EH (cell line): Measurements from ENCODE around the gene MAS1.
"Not testable (repeated sequence)": the region's sequence is repeated elsewhere in the genome, so short reads cannot be mapped to it uniquely, and the experiment has no call there.

Experiments used
- DNase-seq: peaks from one replicate; pipeline ENCODE4 v3.0.0-alpha.2; 2015; ENCODE audit warnings: low read depth

MAS1 gene

DNA sequence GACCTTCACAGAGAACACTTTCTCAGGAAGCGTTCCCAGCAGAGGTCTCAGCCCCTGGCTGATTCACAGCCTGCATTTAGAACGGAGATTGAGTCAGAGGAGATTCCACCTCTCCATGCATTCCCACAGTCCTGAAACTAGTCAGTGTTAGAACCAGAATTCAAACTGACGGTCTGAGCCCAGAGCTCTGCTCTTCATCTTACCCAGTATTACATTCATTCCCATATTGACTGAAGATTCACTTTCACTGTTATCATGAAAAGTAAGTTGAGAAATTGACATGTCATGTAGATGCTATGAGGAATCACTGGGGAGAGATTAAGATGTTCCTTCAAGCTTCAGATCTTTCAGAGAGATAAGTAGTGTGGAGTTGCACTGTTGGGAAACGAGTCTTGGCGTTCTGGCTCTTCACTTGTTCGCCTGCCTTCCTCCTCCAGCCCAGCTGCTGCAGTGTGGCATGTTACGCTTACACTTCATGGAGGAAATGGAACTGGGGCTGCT is 28.3 kb downstream of the MAS1 start:
- peak; percentile 79 for DNase-seq

DNA sequence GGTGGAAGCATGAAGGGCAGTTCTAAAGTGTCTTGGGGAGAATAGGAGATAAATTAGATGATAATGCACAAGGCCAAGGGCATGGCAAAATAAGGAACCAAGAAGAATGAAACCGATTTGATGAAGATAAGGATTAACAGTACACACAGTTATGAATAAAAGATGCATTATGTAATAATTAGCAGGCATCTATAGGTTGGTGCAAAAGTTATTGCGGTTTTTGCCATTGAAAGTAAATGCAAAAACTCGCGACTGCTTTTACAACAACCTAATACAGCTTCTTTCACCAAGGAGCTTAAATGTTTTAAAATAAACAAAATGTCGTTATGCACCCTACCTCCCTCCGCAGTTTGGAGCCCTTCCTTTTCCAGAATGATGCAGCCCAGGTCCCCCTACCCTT is 29.0 kb downstream of the MAS1 start:
- DNase-seq = no peak

DNA sequence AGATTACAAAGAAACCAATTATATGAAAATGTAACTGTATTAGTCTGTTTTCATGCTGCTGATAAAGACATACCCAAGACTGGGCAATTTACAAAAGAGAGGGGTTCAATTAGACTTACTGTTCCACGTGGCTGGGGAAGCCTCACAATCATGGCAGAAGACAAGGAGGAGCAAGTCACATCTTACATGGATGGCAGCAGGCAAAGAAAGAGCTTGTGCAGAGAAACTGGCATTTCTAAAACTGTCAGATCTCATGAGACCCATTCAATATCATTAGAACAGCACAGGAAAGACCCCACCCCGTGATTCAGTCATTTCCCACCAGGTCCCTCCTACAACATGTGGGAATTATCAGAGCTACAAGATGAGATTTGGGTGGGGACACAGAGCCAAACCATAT is 33.4 kb downstream of the MAS1 start:
- not testable (repeated sequence) for DNase-seq

DNA sequence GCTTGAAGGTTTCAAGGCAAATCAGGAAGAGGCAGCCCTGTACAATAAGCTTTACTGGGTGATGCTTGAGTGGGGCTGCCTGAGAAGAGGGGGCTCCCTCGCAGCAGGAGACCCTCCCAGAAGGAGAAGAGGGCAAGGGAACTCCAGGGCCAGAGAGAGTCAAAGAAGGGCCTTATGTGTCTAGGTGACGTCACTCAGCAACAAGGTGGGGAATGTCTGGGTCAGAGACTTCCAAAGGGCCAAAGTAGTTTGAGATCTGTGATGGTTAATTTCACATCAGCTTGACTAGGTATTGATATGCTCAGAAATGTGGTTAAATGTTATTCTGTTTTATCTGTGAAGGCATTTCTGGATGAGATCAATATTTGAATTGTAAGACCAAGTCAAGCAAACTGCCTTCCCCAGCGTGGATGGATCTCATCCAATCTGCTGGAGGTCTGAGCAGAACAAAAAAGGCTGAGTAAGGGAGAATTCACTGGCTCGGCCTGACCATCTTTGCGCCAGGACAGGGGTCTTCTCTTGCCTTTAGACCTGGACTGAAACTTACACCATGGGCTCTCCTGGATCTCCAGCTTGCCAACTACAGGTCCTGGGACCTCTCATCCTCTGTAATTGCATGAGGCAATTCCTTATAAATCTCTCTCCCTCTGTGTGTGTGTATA is 35.9 kb downstream of the MAS1 start:
- no peak for DNase-seq

DNA sequence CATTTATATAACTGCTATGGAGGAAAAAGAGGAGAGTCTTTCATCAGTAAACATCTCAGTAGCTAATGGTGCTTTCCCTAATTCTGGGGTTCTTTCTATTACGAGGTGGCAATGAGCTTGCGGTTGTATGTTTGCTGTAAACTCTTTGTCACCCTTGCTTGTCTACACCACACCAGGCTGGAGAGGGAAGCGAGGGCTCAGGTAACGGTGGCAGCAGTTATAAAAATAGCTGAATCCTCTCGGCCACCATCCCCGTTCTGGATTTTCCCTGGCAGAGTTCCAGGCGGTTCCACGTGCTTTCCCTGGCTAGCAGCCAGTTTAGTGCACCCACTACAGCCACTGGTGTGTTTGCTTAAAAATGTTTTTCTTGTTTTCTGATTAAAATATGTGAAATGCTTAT is 39.0 kb downstream of the MAS1 start:
- no peak for DNase-seq

DNA sequence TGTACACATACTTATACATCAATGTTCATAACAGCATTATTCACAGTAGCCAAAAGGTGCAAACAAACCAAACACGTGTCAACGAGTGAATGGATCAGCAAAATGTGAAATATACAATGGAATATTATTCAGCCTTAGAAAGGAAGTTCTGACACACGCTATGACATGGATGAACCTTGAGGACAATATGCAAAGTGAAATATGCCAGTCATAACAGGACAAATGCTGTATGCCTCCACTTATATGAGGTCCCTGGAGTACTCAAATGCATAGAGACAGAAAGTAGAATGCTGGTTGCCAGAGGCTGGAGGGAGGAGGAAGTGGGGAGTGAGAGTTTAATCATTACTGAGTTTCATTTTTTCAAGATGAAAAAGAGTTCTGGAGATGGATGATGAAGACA is 40.3 kb downstream of the MAS1 start:
- no peak for DNase-seq

DNA sequence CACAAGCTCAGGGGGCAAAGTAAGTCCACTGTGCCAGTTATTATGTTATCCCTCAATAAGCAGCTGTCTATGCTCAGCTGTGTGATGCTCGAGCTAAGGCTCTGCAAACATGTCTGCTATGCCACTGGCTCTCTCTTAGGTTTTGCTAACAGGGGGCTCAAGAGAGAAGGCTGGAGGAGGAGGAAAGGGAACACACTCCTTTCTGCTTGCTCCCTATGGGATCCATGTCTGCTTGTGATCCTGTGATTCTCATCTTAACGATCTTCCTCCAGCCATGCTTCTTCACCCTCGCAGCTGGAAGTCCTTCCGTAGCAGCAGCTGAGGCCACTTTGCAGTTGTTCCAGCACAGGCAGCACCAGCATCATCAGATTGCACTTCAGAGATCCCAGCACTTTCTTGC is 41.1 kb downstream of the MAS1 start:
- no peak for DNase-seq

DNA sequence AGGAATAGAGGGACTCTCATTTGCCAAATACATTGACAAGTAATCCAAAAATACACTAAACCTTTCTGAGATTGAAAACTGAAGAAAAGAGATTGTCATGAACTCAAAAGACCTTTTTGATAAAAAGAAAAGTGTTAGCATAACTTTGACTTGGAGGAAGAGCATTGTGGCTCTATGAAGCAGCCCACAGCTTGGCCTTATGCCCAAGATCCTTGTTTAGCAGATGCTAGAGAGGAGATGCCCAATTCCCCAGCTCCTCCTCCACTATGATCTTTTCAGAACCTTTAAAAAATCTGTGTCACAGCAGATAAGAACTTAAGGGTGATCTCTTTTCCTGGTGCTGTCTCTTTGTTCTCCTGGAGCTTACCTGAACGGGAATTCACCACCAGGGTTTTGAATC is 42.3 kb downstream of the MAS1 start:
- peak; percentile 29 for DNase-seq

DNA sequence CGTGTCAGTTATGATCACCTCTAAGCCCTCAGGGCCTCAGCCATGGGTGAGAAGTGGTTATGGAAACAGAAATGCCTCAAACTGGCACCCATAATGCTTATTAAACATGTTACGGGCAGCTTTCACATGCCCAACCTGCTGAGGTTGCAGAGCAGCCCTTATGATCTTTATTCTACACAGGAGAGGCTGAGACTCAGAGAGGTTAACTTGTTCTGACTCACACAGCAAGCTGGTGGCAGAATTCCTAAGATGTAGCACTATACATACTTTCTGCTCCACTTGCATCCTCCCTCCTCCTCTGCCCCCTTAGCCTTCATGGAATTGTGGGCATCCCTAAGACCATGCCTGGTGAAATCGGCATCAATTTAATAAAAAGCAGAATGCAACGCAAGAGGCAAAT is 43.4 kb downstream of the MAS1 start:
- DNase-seq = peak; percentile 54

DNA sequence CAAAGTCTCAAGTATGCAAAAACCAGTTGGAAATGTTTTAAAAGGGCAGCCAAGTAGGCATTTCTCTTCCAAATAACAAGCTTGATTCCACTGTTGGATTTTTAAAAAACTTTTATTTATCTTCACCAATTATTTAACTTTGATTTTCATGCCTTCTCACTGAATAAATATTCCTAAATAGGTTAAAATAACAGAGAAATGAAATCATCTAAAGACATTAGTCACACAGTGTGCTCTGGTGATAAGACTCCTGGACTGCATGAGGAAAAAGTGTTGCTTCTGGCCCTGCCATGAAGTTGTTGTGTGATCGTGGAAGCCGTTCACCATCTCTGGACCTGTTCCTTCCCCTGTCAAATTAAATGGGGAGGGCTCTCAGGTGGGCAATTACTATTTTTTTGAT is 44.3 kb downstream of the MAS1 start:
- peak; percentile 44 for DNase-seq

DNA sequence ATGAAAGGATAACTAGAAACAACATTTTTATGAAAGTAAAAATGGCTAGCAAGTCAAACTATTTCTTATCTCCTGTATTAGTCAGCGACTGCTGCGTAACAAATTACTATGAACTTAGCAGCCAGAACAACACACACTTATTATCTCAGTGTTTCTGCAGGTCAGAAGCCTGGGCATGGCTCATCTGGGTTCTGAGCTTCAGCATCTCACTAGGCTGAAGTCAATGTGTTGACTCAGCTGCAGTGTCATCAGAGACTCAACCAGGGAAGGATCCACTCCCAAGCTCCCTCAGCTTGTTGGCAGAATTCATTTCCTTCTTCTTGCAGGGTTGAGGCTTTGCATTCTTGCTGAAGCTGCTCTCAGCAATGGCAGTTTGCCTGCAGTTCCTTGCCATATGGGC is 44.8 kb downstream of the MAS1 start:
- peak; percentile 47 for DNase-seq

DNA sequence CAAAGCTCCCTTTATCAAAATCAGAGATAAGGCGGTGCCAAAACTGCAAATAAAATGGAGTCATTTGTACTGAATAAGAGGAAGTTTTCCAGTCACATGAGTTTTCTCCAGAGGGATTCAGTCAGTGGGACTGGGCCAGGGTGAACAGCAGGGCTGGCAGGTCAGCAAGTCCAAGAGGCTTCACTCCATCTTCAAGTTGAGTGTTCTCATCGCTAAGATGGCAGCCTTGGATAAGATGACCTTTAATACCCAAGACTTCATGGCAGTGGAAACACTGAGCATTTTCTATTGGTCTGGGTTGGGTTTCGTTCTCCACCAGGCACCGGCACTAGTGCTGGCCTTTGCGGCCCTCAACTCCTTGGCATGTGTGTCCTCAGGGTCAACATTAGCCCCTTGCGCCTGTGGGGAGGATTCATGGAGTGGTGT is 48.8 kb downstream of the MAS1 start:
- DNase-seq = no peak
